K562 (cell line): ENCODE measurements around the gene NCOA3. TPM values are rescaled to one million over a fixed set of nuclear protein-coding genes. Genes with fewer than 3 reads are reported as not detected.

Experiments
- ATAC-seq: fragments of 200-7000 bp; cut with Tn5 transposase; 3 replicates; pipeline ENCODE4 v1.9.1; 2020; ENCODE audit warnings: moderate library complexity
- BruUV-seq: library from RNA; stranded (reverse); fragments of 400-500 nt; replicated peaks from 2 replicates; lab custom pipeline; 2021; lab: Mats Ljungman, UMichigan
- CTCF ChIA-PET: fragments of 300-600 bp; formaldehyde crosslinking; extraction: SDS; loops from one replicate; lab custom pipeline; 2021; ENCODE audit warnings: low intra/inter-chr PET ratio; lab: Yijun Ruan, JAX
- POLR2A ChIA-PET: fragments of 300-600, 350-650 bp; sonication (Branson Sonifier 250); formaldehyde crosslinking; extraction: SDS; loops from one replicate; lab custom pipeline; 2021; ENCODE audit warnings: antibody characterized with exemption, inconsistent platforms; lab: Yijun Ruan, JAX
- DNase-seq, 4 experiments: peaks; one replicate each; pipeline versions ENCODE4 v3.0.0 to v3.0.0-alpha.2; 2011 to 2018; ENCODE audit warnings: low spot score in 3 of 4, mixed read lengths in 3 of 4; ENCODE audit errors: extremely low read depth in 1 of 4
- FAIRE-seq: peaks from 2 replicates; lab custom pipeline; 2011; peaks lifted over from hg19 to GRCh38; lab: Jason Lieb, UNC
- H2AFZ ChIP-seq: 2 replicates; pipeline ENCODE4 v1.6.0; 2011; ENCODE audit warnings: low read depth, low read length, control low read depth, inconsistent platforms
- H3K27ac ChIP-seq: fragments of 200-600 bp; 3 replicates; pipeline ENCODE4 v1.8.0; 2011; ENCODE audit warnings: low read depth, mild to moderate bottlenecking, control low read depth, inconsistent platforms, low read length, moderate library complexity, mixed read lengths; ENCODE audit errors: extremely low read depth
- H3K27me3 ChIP-seq, 2 experiments: fragments of 300-600 bp in 1 of 2; 2 replicates in 1 of 2; 3 replicates in 1 of 2; pipeline versions ENCODE4 v1.6.0 to v1.8.0; 2011; ENCODE audit warnings: inconsistent platforms in 2 of 2, low read length in 2 of 2, mild to moderate bottlenecking in 1 of 2, mixed read lengths in 1 of 2, moderate library complexity in 1 of 2; ENCODE audit not compliant: control insufficient read depth in 2 of 2, insufficient read depth in 2 of 2
- H3K36me3 ChIP-seq: fragments of 300-600 bp; 3 replicates; pipeline ENCODE4 v1.8.0; 2011; ENCODE audit warnings: mild to moderate bottlenecking, low read length, inconsistent platforms; ENCODE audit not compliant: control insufficient read depth, insufficient read depth
- H3K4me1 ChIP-seq, 2 experiments: fragments of 200-600 bp in 1 of 2; replicated peaks in 1 of 2; 2 replicates in 1 of 2; 3 replicates in 1 of 2; pipeline versions ENCODE4 v1.5.1 to v1.8.0; 2011; ENCODE audit warnings: inconsistent platforms in 2 of 2, low read length in 2 of 2, mild to moderate bottlenecking in 1 of 2, mixed read lengths in 1 of 2, moderate library complexity in 1 of 2; ENCODE audit not compliant: control insufficient read depth in 2 of 2, insufficient read depth in 2 of 2
- H3K4me2 ChIP-seq: 2 replicates; pipeline ENCODE4 v1.6.1; 2011; ENCODE audit warnings: low read length, control low read depth, inconsistent platforms, mixed read lengths; ENCODE audit not compliant: insufficient read depth
- H3K4me3 ChIP-seq: fragments of 200-600 bp; sonication (generic), shearing (Covaris generic); 2 replicates; pipeline ENCODE4 v1.5.1; 2016; ENCODE audit warnings: control low read depth, inconsistent platforms
- H3K79me2 ChIP-seq: fragments of 200-600 bp; 3 replicates; pipeline ENCODE4 v1.8.0; 2011; ENCODE audit warnings: low read length, inconsistent platforms; ENCODE audit not compliant: control insufficient read depth, insufficient read depth
- H3K9ac ChIP-seq, 2 experiments: 2 replicates each; pipeline versions ENCODE4 v1.6.0 to v1.6.1; 2011; ENCODE audit warnings: low read depth in 2 of 2, low read length in 2 of 2, control low read depth in 1 of 2, inconsistent platforms in 1 of 2, mild to moderate bottlenecking in 1 of 2, mixed read lengths in 1 of 2; ENCODE audit not compliant: insufficient read depth in 1 of 2
- H3K9me1 ChIP-seq: one replicate; pipeline ENCODE4 v1.6.0; 2011; ENCODE audit warnings: inconsistent platforms, mild to moderate bottlenecking, low read length, moderate library complexity; ENCODE audit not compliant: control insufficient read depth, insufficient read depth
- H3K9me3 ChIP-seq: replicated peaks from 2 replicates; pipeline ENCODE4 v1.5.1; 2011; ENCODE audit warnings: low read depth, low read length, inconsistent platforms; ENCODE audit not compliant: control insufficient read depth, insufficient read depth
- H4K20me1 ChIP-seq: replicated peaks from 2 replicates; pipeline ENCODE4 v1.6.1; 2011; ENCODE audit warnings: low read length, inconsistent platforms, mixed read lengths; ENCODE audit not compliant: control insufficient read depth, insufficient read depth
- C11orf30 ChIP-seq: fragments of 450-650 bp; IDR thresholded peaks from 2 replicates; pipeline ENCODE4 v1.6.1; 2016; ENCODE audit warnings: low read depth, mild to moderate bottlenecking
- CTBP1 ChIP-seq: fragments of 450-650 bp; IDR thresholded peaks from 2 replicates; pipeline ENCODE4 v1.6.1; 2016; ENCODE audit warnings: borderline replicate concordance
- GATA2 ChIP-seq: sonication (generic); formaldehyde crosslinking; IDR thresholded peaks from 2 replicates; pipeline ENCODE4 v1.4.0; 2020; ENCODE audit warnings: mild to moderate bottlenecking, missing genetic modification reagents
- SMARCA5 ChIP-seq: fragments of 450-650 bp; IDR thresholded peaks from 2 replicates; pipeline ENCODE4 v1.6.1; 2016
- TGIF2 ChIP-seq: sonication (generic); formaldehyde crosslinking; IDR thresholded peaks from 2 replicates; pipeline ENCODE4 v1.8.1; 2022; ENCODE audit warnings: mild to moderate bottlenecking, missing genetic modification reagents, moderate library complexity
- ZNF785 ChIP-seq: fragments of 250-450 bp; sonication (Bioruptor Pico); IDR thresholded peaks from 2 replicates; pipeline ENCODE4 v1.4.0; 2020; ENCODE audit warnings: mild to moderate bottlenecking
- ZZZ3 ChIP-seq: fragments of 450-650 bp; IDR thresholded peaks from 2 replicates; pipeline ENCODE4 v1.6.1; 2016; ENCODE audit warnings: antibody characterized with exemption, mild to moderate bottlenecking, moderate library complexity
- WGBS: fragments of 100-300 bp; shearing (Covaris generic); methylation state at CpG from one replicate; pipeline ENCODE4 v1.1.6; 2016; ENCODE audit warnings: low coverage, mixed read lengths; ENCODE audit not compliant: insufficient coverage; ENCODE audit errors: missing lambda C conversion rate; 5-methylcytosine and 5-hydroxymethylcytosine counted together
- in situ Hi-C: fragments of 300-500 bp; cut with MboI; formaldehyde crosslinking; loops from 4 replicates; pipeline ENCODE4 v1.15.0; 2018; ENCODE audit warnings: inconsistent platforms, mixed read lengths
- intact Hi-C: fragments of 100-400 bp; cut with micrococcal nuclease; formaldehyde crosslinking; loops from 2 replicates; pipeline ENCODE4 v1.14.2; 2022
- polyA plus RNA-seq, 8 experiments: library from polyadenylated mRNA; depleted of rRNA in 4 of 8; stranded (reverse) in 5 of 8; unstranded in 3 of 8; fragments of >200 nt; fragmentation: Nextera tagmentation in 2 of 8; fragmentation: Illumina TruSeq in 1 of 8; extraction: Ambion mirVana in 2 of 8; extraction: Trizol in 1 of 8; gene quantifications; 2 replicates each; pipeline versions ENCODE4 v1.2.1 to v1.2.3, GENCODE V29; 2011 to 2014; ENCODE audit warnings: inconsistent platforms in 1 of 8, missing spikeins in 1 of 8
- total RNA-seq, 7 experiments: library from RNA; depleted of rRNA in 6 of 7; stranded (reverse); fragments of >200 nt in 6 of 7; fragmentation: Illumina TruSeq in 2 of 7; extraction: Trizol in 2 of 7; gene quantifications; 2 replicates each; pipeline versions ENCODE4 v1.2.1 to v1.2.3, GENCODE V29; 2011 to 2021; ENCODE audit warnings: low replicate concordance in 1 of 7
- TF ChIP-seq, protein P1 (sequence below), 2 experiments: fragments of 450-650 bp in 1 of 2; sonication (generic) in 1 of 2; formaldehyde crosslinking in 1 of 2; IDR thresholded peaks in 1 of 2; conservative IDR thresholded peaks in 1 of 2; 2 replicates each; pipeline versions ENCODE4 v1.6.1 to v1.8.1; 2016 to 2023; ENCODE audit warnings: mild to moderate bottlenecking in 2 of 2, moderate library complexity in 2 of 2, inconsistent platforms in 1 of 2, missing genetic modification reagents in 1 of 2
- TF ChIP-seq, protein P2 (sequence below): fragments of 450-650 bp; formaldehyde crosslinking; IDR thresholded peaks from 2 replicates; pipeline ENCODE4 v1.4.0; 2020; ENCODE audit warnings: mild to moderate bottlenecking, moderate library complexity
- TF ChIP-seq, protein P3 (sequence below), 2 experiments: fragments of 450-650 bp; IDR thresholded peaks; 2 replicates each; pipeline ENCODE4 v1.6.1; 2016; ENCODE audit warnings: mild to moderate bottlenecking in 2 of 2, borderline replicate concordance in 1 of 2, low read depth in 1 of 2, moderate library complexity in 1 of 2

Gene NCOA3
- total and polyA plus RNA-seq, 9 of the 15 experiments (the other 6 are each of a cell fraction or from before 2014, with no cell fraction given), result 3.2 to 24.3 (median 14.4) TPM

DNA sequence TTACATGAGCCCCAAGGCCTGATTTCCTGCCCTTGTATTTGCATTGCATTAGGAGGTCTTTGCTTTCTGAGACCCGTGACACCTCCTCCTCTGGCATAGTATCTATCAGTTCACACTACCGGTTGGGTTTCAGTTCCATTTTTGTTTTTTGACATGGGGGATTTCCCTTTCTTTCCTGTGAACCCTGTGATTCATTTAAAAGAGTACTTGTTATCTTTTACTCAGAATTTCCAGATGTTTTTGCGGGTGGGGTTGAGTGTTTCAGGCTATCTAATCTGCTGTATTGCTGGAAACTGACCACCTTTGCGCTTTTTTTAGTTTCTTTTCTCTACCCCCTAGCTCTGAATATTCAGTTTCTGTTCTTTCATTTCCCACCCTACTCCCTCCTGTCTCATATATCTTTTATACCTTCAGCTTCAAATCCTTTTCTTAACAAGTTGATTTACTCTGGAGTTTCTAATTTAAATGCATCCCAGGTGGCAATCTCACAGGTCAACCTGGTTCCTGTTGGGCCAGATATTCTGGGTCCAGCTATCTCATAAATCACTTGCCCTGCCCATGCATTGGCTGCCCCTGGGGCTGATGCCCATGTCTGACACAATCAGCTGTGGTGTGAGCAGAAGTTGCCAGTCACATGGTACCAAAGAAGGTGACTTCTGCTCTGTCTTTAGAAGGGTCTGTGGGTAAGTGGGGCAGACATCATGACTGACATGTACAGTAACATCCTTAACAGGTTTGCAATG lies 14.3 kb upstream of the NCOA3 start:
- H3K9ac ChIP-seq, result peak overlapping the region; percentile 10 to 55; a peak in 2 of 4 replicates
- no peak for TF ChIP-seq ZZZ3
- TF ChIP-seq, protein P1, sequence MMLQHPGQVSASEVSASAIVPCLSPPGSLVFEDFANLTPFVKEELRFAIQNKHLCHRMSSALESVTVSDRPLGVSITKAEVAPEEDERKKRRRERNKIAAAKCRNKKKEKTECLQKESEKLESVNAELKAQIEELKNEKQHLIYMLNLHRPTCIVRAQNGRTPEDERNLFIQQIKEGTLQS (IDR thresholded peaks at IDR 0.05), result peak; percentile 32; the same call in 1 of the 2 replicates
- TF ChIP-seq, protein P1 (CRISPR knock-in tag; conservative IDR thresholded peaks at IDR 0.05), result no peak
- TF ChIP-seq TGIF2 (CRISPR knock-in tag), result no peak
- TF ChIP-seq, protein P2, sequence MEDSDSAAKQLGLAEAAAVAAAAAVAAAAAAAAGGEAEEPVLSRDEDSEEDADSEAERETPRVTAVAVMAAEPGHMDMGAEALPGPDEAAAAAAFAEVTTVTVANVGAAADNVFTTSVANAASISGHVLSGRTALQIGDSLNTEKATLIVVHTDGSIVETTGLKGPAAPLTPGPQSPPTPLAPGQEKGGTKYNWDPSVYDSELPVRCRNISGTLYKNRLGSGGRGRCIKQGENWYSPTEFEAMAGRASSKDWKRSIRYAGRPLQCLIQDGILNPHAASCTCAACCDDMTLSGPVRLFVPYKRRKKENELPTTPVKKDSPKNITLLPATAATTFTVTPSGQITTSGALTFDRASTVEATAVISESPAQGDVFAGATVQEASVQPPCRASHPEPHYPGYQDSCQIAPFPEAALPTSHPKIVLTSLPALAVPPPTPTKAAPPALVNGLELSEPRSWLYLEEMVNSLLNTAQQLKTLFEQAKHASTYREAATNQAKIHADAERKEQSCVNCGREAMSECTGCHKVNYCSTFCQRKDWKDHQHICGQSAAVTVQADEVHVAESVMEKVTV (CRISPR knock-in tag), result 0 out of 2 replicates have a peak, but pooled peaks have one; percentile 16
- TF ChIP-seq C11orf30, result no peak
- TF ChIP-seq, protein P3, sequence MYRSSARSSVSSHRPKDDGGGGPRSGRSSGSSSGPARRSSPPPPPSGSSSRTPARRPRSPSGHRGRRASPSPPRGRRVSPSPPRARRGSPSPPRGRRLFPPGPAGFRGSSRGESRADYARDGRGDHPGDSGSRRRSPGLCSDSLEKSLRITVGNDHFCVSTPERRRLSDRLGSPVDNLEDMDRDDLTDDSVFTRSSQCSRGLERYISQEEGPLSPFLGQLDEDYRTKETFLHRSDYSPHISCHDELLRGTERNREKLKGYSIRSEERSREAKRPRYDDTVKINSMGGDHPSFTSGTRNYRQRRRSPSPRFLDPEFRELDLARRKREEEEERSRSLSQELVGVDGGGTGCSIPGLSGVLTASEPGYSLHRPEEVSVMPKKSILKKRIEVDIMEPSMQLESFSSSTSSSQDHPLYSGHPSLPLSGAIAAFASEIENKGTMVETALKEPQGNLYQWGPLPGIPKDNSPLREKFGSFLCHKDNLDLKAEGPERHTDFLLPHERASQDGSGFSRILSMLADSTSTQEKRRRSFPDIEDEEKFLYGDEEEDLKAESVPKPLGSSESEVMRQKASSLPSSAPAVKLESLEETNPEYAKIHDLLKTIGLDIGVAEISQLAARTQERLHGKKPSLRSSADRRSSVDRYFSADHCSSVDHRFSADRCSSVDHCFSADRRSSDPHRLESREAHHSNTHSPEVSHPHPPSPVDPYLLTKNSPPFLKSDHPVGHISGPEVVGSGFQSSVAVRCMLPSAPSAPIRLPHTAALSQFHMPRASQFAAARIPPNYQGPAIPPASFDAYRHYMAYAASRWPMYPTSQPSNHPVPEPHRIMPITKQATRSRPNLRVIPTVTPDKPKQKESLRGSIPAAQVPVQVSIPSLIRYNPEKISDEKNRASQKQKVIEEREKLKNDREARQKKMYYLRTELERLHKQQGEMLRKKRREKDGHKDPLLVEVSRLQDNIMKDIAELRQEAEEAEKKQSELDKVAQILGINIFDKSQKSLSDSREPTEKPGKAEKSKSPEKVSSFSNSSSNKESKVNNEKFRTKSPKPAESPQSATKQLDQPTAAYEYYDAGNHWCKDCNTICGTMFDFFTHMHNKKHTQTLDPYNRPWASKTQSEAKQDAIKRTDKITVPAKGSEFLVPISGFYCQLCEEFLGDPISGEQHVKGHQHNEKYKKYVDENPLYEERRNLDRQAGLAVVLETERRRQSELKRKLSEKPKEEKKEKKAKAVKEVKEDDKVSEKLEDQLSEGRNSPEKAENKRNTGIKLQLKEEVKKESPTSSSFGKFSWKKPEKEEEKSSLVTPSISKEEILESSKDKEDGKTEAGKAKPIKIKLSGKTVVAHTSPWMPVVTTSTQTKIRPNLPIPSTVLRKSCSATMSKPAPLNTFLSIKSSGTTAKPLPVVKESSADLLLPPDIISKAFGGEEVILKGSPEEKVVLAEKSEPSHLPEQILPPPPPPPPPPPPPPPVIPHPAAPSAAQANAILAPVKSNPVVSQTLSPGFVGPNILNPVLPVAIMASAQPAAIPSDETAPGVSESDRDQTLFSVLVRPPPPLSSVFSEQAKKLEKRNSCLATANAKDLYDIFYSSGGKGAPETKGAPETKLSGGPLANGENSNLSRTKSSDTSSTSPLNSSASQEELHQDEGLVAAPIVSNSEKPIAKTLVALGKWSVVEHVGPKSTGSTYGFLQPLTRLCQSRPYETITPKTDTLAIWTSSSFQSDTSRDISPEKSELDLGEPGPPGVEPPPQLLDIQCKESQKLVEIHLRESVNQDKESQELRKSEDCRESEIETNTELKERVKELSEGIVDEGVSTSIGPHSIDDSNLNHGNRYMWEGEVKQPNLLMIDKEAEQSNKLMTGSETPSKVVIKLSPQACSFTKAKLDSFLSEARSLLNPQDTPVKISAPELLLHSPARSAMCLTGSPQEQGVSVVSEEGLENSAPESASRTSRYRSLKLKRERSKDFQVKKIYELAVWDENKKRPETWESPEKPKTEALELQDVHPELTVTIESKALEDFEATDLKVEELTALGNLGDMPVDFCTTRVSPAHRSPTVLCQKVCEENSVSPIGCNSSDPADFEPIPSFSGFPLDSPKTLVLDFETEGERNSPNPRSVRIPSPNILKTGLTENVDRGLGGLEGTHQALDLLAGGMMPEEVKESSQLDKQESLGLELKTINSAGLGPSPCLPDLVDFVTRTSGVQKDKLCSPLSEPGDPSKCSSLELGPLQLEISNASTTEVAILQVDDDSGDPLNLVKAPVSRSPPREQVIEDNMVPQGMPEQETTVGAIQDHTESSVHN (IDR thresholded peaks at IDR 0.05; ENCODE audit: borderline replicate concordance in 1 of 2, low read depth in 1 of 2), result no peak
- TF ChIP-seq SMARCA5, result no peak
- TF ChIP-seq ZNF785 (CRISPR knock-in tag), result no peak
- peak; percentile 34; the same call in 1 of the 2 replicates for TF ChIP-seq GATA2 (CRISPR knock-in tag)
- no peak for TF ChIP-seq CTBP1

More for the DNA sequence above, 14.3 kb upstream of the NCOA3 start:
- 0% methylated on average over 4 of the region's 4 CpGs for WGBS
- Histone ChIP-seq H3K79me2 (no peaks in the 10 kb centered on the region), H3K4me3 (no peak overlapping the region), H3K27me3 (no peaks in the 10 kb centered on the region), H3K4me2 (no peak overlapping the region; the same call in 1 of the 2 replicates), H2AFZ (no peak overlapping the region), H3K27ac (no peak overlapping the region), H3K9me3 (no peaks in the 10 kb centered on the region), H3K9me1 (no peaks in the 10 kb centered on the region), H3K36me3 (no peaks in the 10 kb centered on the region), H3K4me1 (peaks cover 7 to 10% of the 10 kb centered on the region in 2 experiments; a peak in 4 of 5 replicates), H4K20me1 (no peaks in the 10 kb centered on the region)
- ATAC-seq (peak; percentile 67), DNase-seq (peak; percentile 33 to 71 (median 52)), FAIRE-seq (peak; percentile 85)
- CTCF ChIA-PET, result no interaction called here
- POLR2A ChIA-PET, result interaction anchor here (0.8 to 1.4 kb wide), 2 partner anchors 72 to 114 kb away, joined by 3 read pairs; no protein-coding TSS in a partner anchor
- no TSS peak for BruUV-seq
- intact Hi-C loops (no loop called here), in situ Hi-C loops (no loop called here)
